HCT116 (cell line): ENCODE measurements around the gene ZNF576. TPM values are rescaled to one million over a fixed set of nuclear protein-coding genes. Genes with fewer than 3 reads are reported as not detected.
A peak's percentile ranks its signal among the peaks of the same experiment; 100 is the strongest.
"Not testable (repeated sequence)": the region's sequence is repeated elsewhere in the genome, so short reads cannot be mapped to it uniquely, and the experiment has no call there.

Experiments
- ATAC-seq: fragments of 200-7000 bp; cut with Tn5 transposase; 2 replicates; pipeline ENCODE4 v1.9.1; 2020; ENCODE audit warnings: mild to moderate bottlenecking, moderate library complexity
- BruUV-seq: library from RNA; stranded (reverse); fragments of 400-500 nt; replicated peaks from 2 replicates; lab custom pipeline; 2021; lab: Mats Ljungman, UMichigan
- CTCF ChIA-PET: fragments of 300-600 bp; sonication (Branson Sonifier 250); formaldehyde crosslinking; loops from one replicate; lab custom pipeline; 2021; ENCODE audit warnings: antibody characterized with exemption; lab: Charles Lee
- POLR2A ChIA-PET: fragments of 300-600, 350-600 bp; sonication (Branson Sonifier 250); formaldehyde crosslinking; loops from one replicate; lab custom pipeline; 2021; ENCODE audit warnings: antibody characterized with exemption; lab: Charles Lee
- RAD21 ChIA-PET, 2 experiments: fragments of 300-600 bp; sonication (Branson Sonifier 250); formaldehyde crosslinking; loops; one replicate each; lab custom pipeline; 2023; ENCODE audit warnings: low total read pairs in 2 of 2; ENCODE audit not compliant: uncharacterized antibody in 2 of 2, unreplicated experiment in 2 of 2, low non-redundant PET in 1 of 2; lab: Charles Lee
- DNase-seq: peaks from one replicate; pipeline ENCODE4 v3.0.0-alpha.2; 2010; ENCODE audit warnings: low read depth, low spot score
- H2AFZ ChIP-seq: fragments of 200-600 bp; shearing (Covaris generic), sonication (generic); 2 replicates; pipeline ENCODE4 v1.6.1; 2017; ENCODE audit warnings: low read depth, mixed run types, mixed read lengths, antibody characterized with exemption, low read length; ENCODE audit not compliant: poor library complexity, severe bottlenecking
- H3K27ac ChIP-seq: 2 replicates; pipeline ENCODE4 v1.5.1; 2012; ENCODE audit warnings: low read depth, low read length
- H3K27me3 ChIP-seq: fragments of 200-600 bp; sonication (generic); 2 replicates; pipeline ENCODE4 v1.6.1; 2016; ENCODE audit warnings: mixed run types, low read length, mixed read lengths; ENCODE audit not compliant: insufficient read depth
- H3K36me3 ChIP-seq, 2 experiments: fragments of 200-500 bp in 1 of 2; fragments of 200-600 bp in 1 of 2; sonication (Bioruptor generic) in 1 of 2; sonication (generic) in 1 of 2; 2 replicates each; pipeline versions ENCODE4 v1.5.1 to v1.6.1; 2014 to 2016; ENCODE audit warnings: low read length in 2 of 2, inconsistent platforms in 1 of 2, mixed read lengths in 1 of 2, mixed run types in 1 of 2; ENCODE audit not compliant: insufficient read depth in 2 of 2, control insufficient read depth in 1 of 2
- H3K4me1 ChIP-seq, 2 experiments: fragments of 200-600 bp in 1 of 2; sonication (generic) in 1 of 2; 2 replicates each; pipeline versions ENCODE4 v1.5.1 to v1.6.1; 2012 to 2017; ENCODE audit warnings: low read length in 2 of 2, inconsistent platforms in 1 of 2, mild to moderate bottlenecking in 1 of 2, mixed read lengths in 1 of 2, mixed run types in 1 of 2, moderate library complexity in 1 of 2; ENCODE audit not compliant: insufficient read depth in 2 of 2, control insufficient read depth in 1 of 2
- H3K4me2 ChIP-seq: fragments of 200-600 bp; sonication (generic); 2 replicates; pipeline ENCODE4 v1.6.1; 2017; ENCODE audit warnings: mixed run types, low read length, mixed read lengths
- H3K4me3 ChIP-seq, 2 experiments: fragments of 200-600 bp in 1 of 2; sonication (generic) in 1 of 2; replicated peaks in 1 of 2; 2 replicates each; pipeline ENCODE4 v1.5.1; 2011 to 2016; ENCODE audit warnings: low read length in 2 of 2, control low read depth in 1 of 2, low read depth in 1 of 2, mild to moderate bottlenecking in 1 of 2, mixed read lengths in 1 of 2, mixed run types in 1 of 2
- H3K79me2 ChIP-seq: fragments of 200-600 bp; sonication (generic); 2 replicates; pipeline ENCODE4 v1.6.1; 2017; ENCODE audit warnings: mild to moderate bottlenecking, mixed run types, low read length, moderate library complexity, mixed read lengths; ENCODE audit not compliant: insufficient read depth
- H3K9ac ChIP-seq: fragments of 200-600 bp; sonication (generic); 2 replicates; pipeline ENCODE4 v1.6.1; 2016; ENCODE audit warnings: low read length, mixed read lengths
- H3K9me2 ChIP-seq: fragments of 200-600 bp; sonication (generic), shearing (Covaris generic); 2 replicates; pipeline ENCODE4 v1.6.1; 2017; ENCODE audit warnings: mixed run types, mild to moderate bottlenecking, moderate library complexity; ENCODE audit not compliant: insufficient read depth
- H3K9me3 ChIP-seq, 2 experiments: fragments of 200-500 bp in 1 of 2; fragments of 200-600 bp in 1 of 2; sonication (Bioruptor generic) in 1 of 2; sonication (generic) in 1 of 2; 2 replicates each; pipeline ENCODE4 v1.6.1; 2014 to 2017; ENCODE audit warnings: low read length in 2 of 2, mixed read lengths in 2 of 2, inconsistent platforms in 1 of 2, low read depth in 1 of 2, mild to moderate bottlenecking in 1 of 2, mixed run types in 1 of 2, moderate library complexity in 1 of 2; ENCODE audit not compliant: control insufficient read depth in 1 of 2, insufficient read depth in 1 of 2
- H4K20me1 ChIP-seq: fragments of 200-600 bp; sonication (generic), shearing (Covaris generic); 2 replicates; pipeline ENCODE4 v1.6.1; 2017; ENCODE audit warnings: mixed run types, mild to moderate bottlenecking, moderate library complexity; ENCODE audit not compliant: insufficient read depth
- ATF3 ChIP-seq: IDR thresholded peaks from 2 replicates; pipeline ENCODE4 v1.6.1; 2012
- EZH2 ChIP-seq: fragments of 200-600 bp; sonication (generic); IDR thresholded peaks from 2 replicates; pipeline ENCODE4 v1.6.1; 2017; ENCODE audit warnings: antibody characterized with exemption, mixed run types
- EZH2phosphoT487 ChIP-seq: fragments of 200-600 bp; IDR thresholded peaks from 2 replicates; pipeline ENCODE4 v1.6.1; 2018; ENCODE audit warnings: antibody characterized with exemption, borderline replicate concordance
- MAX ChIP-seq: IDR thresholded peaks from 2 replicates; pipeline ENCODE4 v1.6.1; 2012
- RAD21 ChIP-seq: IDR thresholded peaks from 2 replicates; pipeline ENCODE4 v1.6.1; 2012; ENCODE audit warnings: low read depth, mild to moderate bottlenecking
- SRF ChIP-seq: IDR thresholded peaks from 2 replicates; pipeline ENCODE4 v1.6.1; 2012; ENCODE audit warnings: low read depth
- TCF7L2 ChIP-seq: IDR thresholded peaks from 2 replicates; pipeline ENCODE4 v1.7.0; 2011; ENCODE audit warnings: borderline replicate concordance, inconsistent platforms; ENCODE audit not compliant: insufficient read depth, insufficient read length; ENCODE audit errors: extremely low read depth
- YY1 ChIP-seq: IDR thresholded peaks from 2 replicates; pipeline ENCODE4 v1.6.1; 2011; ENCODE audit warnings: low read length, low read depth, moderate library complexity, mild to moderate bottlenecking; ENCODE audit not compliant: insufficient replicate concordance; ENCODE audit errors: extremely low read depth
- ZBTB33 ChIP-seq: IDR thresholded peaks from 2 replicates; pipeline ENCODE4 v1.6.1; 2011; ENCODE audit warnings: mild to moderate bottlenecking, low read length, moderate library complexity; ENCODE audit not compliant: insufficient replicate concordance; ENCODE audit errors: extremely low read depth
- ZNF274 ChIP-seq: fragments of 200-500 bp; sonication (Bioruptor generic); IDR thresholded peaks from 2 replicates; pipeline ENCODE4 v1.6.1; 2014; ENCODE audit warnings: mild to moderate bottlenecking, low read depth, low read length, inconsistent platforms
- intact Hi-C: fragments of 100-400 bp; cut with micrococcal nuclease; formaldehyde crosslinking; loops from 2 replicates; pipeline ENCODE4 v1.10.0; 2022
- total RNA-seq: library from RNA; stranded (reverse); gene quantifications from one replicate; pipeline ENCODE4 v1.2.1, GENCODE V29; 2021; ENCODE audit not compliant: unreplicated experiment

The ZNF576 gene
- total RNA-seq, 1 experiment from 2014 or later, result 11.2 TPM

- TF ChIP-seq ZNF274 (no peak), SRF (no peak), YY1 (no peak), EZH2 (no peak), ATF3 (no peak), ZBTB33 (no peak), MAX (no peak), EZH2phosphoT487 (no peak), TCF7L2 (no peak)
Observed at GRCh38 chr19:43598445-43599240, 2.2 kb downstream of the ZNF576 start (continued).

DNA sequence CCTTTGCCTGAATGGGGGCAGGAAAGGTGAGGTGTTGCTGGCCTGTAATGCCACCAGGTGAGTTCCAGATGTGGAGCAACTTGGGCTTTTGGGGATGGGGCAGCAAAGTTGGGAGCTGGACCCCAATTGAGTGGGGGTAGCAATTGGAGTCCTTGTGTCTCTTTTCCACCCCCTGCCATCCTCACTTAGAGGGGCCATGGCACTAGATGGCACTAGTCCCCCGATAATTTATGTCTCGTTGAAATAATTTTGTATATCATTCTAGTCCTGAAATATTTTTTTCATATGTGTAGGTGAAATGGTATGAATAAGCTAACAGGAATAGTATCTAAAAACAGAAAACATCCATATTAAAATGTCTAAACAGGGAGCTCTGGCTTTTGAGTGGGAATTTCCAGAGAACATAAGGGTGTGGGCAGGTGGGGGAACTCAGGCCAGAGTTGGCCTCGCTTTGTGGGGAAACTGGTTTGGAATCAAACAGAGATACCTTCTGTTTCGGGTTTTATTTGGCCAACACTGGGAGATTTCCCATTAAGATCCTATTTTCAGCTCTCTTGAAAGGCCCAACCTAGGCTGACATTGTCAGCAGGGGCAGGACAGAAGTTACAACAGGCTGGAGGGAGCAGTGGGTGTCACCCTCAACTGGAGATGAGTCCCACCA, 3.4 kb downstream of the ZNF576 start:
- H3K27ac ChIP-seq, result no peak overlapping the region
- DNase-seq, result no peak
- RAD21 ChIA-PET, result no interaction called here
- POLR2A ChIA-PET, result interaction anchor here (1.4 kb wide), 1 partner anchor 18 kb away, joined by 3 read pairs; no protein-coding TSS in a partner anchor
- no peaks in the 10 kb centered on the region for H3K27me3 ChIP-seq
- peaks cover 4 to 18% of the 10 kb centered on the region in 2 experiments; a peak in 2 of 4 replicates for H3K36me3 ChIP-seq
- H3K9ac ChIP-seq, result no peak overlapping the region
- H4K20me1 ChIP-seq, result no peaks in the 10 kb centered on the region
- no peaks in the 10 kb centered on the region for H3K9me3 ChIP-seq
- no peak overlapping the region for H3K4me3 ChIP-seq
- no peak overlapping the region for H2AFZ ChIP-seq
- TSS peak; percentile 4 for BruUV-seq
- H3K79me2 ChIP-seq, result peaks cover 41% of the 10 kb centered on the region
- H3K9me2 ChIP-seq, result no peaks in the 10 kb centered on the region
- H3K4me1 ChIP-seq, result peaks cover 9 to 14% of the 10 kb centered on the region in 2 experiments; a peak in 3 of 4 replicates
- H3K4me2 ChIP-seq, result no peak overlapping the region
- no peak for ATAC-seq
- CTCF ChIA-PET, result no interaction called here
- peak; percentile 29; the same call in 1 of the 2 replicates for TF ChIP-seq RAD21
- TF ChIP-seq ATF3, result no peak
- intact Hi-C loops, result no loop called here

GRCh38 chr19:43600326-43600725, 3.9 kb downstream of the ZNF576 start:
- H4K20me1 ChIP-seq, BruUV-seq, CTCF ChIA-PET: not testable (repeated sequence)

More at GRCh38 chr19:43600326-43600725, 3.9 kb downstream of the ZNF576 start:
- H3K9me3 ChIP-seq, H2AFZ ChIP-seq, H3K27me3 ChIP-seq, H3K9ac ChIP-seq, H3K4me3 ChIP-seq, H3K27ac ChIP-seq, ATAC-seq, H3K9me2 ChIP-seq, POLR2A ChIA-PET, H3K4me2 ChIP-seq, RAD21 ChIA-PET, intact Hi-C loops, DNase-seq: not testable (repeated sequence)
- Histone ChIP-seq H3K79me2 (peaks cover 36% of the 10 kb centered on the region), H3K36me3 (peaks cover 4 to 18% of the 10 kb centered on the region in 2 experiments; a peak in 2 of 4 replicates), H3K4me1 (peaks cover 9 to 12% of the 10 kb centered on the region in 2 experiments; a peak in 3 of 4 replicates)
